ENCODE results near the gene CNR1.

DNA sequence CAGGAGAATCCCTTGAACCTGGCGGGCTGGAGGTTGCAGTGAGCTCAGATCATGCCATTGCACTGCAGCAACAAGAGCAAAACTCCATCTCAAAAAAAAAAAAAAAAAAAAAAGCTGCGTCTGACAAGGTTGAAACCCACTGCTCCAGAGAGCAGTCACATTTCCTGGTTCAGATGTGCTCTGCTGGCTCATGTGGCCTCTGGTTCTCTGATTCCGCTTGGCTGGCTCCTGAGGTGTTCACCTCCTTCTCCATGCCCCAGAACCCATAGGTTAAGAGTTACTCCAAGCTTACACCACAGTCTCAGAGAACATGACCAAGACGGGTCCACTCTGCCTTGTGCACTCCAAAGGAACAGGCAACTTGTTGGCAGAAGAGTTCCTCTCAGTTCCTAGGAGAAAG, 8.8 kb upstream of the CNR1 start:
- TF ChIP-seq, protein P1, sequence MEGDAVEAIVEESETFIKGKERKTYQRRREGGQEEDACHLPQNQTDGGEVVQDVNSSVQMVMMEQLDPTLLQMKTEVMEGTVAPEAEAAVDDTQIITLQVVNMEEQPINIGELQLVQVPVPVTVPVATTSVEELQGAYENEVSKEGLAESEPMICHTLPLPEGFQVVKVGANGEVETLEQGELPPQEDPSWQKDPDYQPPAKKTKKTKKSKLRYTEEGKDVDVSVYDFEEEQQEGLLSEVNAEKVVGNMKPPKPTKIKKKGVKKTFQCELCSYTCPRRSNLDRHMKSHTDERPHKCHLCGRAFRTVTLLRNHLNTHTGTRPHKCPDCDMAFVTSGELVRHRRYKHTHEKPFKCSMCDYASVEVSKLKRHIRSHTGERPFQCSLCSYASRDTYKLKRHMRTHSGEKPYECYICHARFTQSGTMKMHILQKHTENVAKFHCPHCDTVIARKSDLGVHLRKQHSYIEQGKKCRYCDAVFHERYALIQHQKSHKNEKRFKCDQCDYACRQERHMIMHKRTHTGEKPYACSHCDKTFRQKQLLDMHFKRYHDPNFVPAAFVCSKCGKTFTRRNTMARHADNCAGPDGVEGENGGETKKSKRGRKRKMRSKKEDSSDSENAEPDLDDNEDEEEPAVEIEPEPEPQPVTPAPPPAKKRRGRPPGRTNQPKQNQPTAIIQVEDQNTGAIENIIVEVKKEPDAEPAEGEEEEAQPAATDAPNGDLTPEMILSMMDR (IDR thresholded peaks at IDR 0.05): no peak
- no peak for TF ChIP-seq POLR2AphosphoS5 (IDR thresholded peaks at IDR 0.05)

All from sigmoid colon (tissue), 4 donors.